ENCODE results near the gene PATL2. TPM values are rescaled to one million over a fixed set of nuclear protein-coding genes. Genes with fewer than 3 reads are reported as not detected.

PATL2 gene
- total RNA-seq, 1 donor, result 1.8 TPM

DNA sequence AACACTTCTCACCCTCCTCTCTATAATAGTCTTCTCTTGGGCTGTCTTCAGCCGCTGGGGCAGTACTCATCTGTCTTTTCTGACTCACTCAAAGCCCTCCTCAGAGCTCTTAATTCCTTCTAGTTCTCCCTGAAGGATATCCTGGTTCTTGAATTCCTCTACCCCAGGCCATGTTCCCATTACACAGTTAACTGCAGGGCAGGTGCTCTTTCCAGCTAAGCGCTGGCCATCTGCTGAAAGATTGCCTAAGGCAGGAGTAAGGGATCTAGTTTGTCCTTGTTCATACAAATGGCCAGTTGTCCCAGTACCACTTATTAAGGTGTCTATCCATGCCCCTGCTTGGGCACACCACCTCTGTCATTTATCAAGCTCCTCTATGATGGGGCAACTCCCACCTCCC, 37.5 kb downstream of the PATL2 start:
- H3K9me3 ChIP-seq (ENCODE audit: low read depth, low read length), result no peaks in the 10 kb centered on the region
- TF ChIP-seq, protein P1, sequence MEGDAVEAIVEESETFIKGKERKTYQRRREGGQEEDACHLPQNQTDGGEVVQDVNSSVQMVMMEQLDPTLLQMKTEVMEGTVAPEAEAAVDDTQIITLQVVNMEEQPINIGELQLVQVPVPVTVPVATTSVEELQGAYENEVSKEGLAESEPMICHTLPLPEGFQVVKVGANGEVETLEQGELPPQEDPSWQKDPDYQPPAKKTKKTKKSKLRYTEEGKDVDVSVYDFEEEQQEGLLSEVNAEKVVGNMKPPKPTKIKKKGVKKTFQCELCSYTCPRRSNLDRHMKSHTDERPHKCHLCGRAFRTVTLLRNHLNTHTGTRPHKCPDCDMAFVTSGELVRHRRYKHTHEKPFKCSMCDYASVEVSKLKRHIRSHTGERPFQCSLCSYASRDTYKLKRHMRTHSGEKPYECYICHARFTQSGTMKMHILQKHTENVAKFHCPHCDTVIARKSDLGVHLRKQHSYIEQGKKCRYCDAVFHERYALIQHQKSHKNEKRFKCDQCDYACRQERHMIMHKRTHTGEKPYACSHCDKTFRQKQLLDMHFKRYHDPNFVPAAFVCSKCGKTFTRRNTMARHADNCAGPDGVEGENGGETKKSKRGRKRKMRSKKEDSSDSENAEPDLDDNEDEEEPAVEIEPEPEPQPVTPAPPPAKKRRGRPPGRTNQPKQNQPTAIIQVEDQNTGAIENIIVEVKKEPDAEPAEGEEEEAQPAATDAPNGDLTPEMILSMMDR (IDR thresholded peaks at IDR 0.05; ENCODE audit: extremely low read depth, low read depth, low read length), result no peak
- no peak for DNase-seq (ENCODE audit: insufficient read length, low spot score, missing footprints)

DNA sequence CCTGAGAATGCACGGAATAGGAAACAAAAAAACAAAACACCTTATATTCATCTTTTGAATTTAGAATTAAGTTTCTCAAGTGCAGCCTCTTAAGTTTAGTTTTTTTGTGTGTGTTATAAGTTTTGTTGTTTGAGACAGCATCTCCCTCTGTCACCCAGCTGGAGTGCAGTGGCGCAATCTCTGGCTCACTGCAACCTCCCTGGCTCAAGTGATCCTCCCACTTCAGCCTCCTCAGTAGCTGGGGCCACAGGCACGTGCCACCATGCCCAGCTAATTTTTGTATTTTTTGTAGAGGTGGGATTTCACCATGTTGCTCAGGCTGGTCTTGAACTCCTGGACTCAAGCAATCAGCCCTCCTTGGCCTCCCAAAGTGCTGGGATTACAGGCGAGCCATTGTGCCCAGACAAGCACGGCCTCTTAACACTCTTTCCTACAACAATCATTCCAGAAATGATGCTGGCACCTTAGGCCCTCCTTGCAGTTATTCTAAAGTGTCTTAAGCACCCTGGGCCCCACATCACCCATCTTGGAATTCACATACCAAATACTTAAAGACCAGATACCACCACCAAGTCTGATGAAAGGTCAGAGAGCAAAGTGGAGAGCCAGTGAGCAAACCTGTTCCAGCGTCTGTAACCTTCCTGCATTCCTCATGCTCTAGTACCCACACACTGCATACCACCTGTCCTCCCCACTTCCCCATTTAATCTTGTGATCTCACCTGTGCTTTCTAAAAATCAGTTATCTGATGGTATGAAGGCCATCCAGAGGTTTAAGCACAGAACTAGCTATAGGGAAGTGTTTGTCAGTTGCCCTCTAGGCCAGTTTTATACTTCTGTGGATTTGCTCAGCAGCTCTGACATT, 40.8 kb downstream of the PATL2 start:
- no peak overlapping the region for H3K4me2 ChIP-seq (ENCODE audit: insufficient read depth, low read length)
- H4K20me1 ChIP-seq (ENCODE audit: insufficient read depth, low read length), result no peaks in the 10 kb centered on the region
- H3K36me3 ChIP-seq (ENCODE audit: insufficient read depth, low read length), result no peaks in the 10 kb centered on the region
- TF ChIP-seq, protein P1 (IDR thresholded peaks at IDR 0.05; ENCODE audit: extremely low read depth, low read depth, low read length), result no peak
- H2AFZ ChIP-seq (ENCODE audit: low read length), result no peak overlapping the region
- DNase-seq (ENCODE audit: insufficient read length, low spot score, missing footprints), result no peak
- H3K4me3 ChIP-seq (ENCODE audit: insufficient read depth, low read length), result no peak overlapping the region
- peaks cover 9% of the 10 kb centered on the region for H3K27me3 ChIP-seq (ENCODE audit: insufficient read depth, low read length)
- no peaks in the 10 kb centered on the region for H3K9me3 ChIP-seq (ENCODE audit: low read depth, low read length)
- H3K4me1 ChIP-seq (ENCODE audit: insufficient read depth, low read length), result no peaks in the 10 kb centered on the region
- H3K27ac ChIP-seq (ENCODE audit: low read depth, low read length), result no peak overlapping the region
- H3K79me2 ChIP-seq (ENCODE audit: insufficient read depth, low read length), result no peaks in the 10 kb centered on the region

More for the DNA sequence above, 37.5 kb downstream of the PATL2 start:
- Histone ChIP-seq H3K4me3 (ENCODE audit: insufficient read depth, low read length) (no peak overlapping the region), H3K27ac (ENCODE audit: low read depth, low read length) (no peak overlapping the region), H3K79me2 (ENCODE audit: insufficient read depth, low read length) (no peaks in the 10 kb centered on the region), H4K20me1 (ENCODE audit: insufficient read depth, low read length) (no peaks in the 10 kb centered on the region), H3K4me2 (ENCODE audit: insufficient read depth, low read length) (no peak overlapping the region), H3K36me3 (ENCODE audit: insufficient read depth, low read length) (no peaks in the 10 kb centered on the region), H3K27me3 (ENCODE audit: insufficient read depth, low read length) (peaks cover 22% of the 10 kb centered on the region), H3K4me1 (ENCODE audit: insufficient read depth, low read length) (no peaks in the 10 kb centered on the region), H2AFZ (ENCODE audit: low read length) (no peak overlapping the region)

DNA sequence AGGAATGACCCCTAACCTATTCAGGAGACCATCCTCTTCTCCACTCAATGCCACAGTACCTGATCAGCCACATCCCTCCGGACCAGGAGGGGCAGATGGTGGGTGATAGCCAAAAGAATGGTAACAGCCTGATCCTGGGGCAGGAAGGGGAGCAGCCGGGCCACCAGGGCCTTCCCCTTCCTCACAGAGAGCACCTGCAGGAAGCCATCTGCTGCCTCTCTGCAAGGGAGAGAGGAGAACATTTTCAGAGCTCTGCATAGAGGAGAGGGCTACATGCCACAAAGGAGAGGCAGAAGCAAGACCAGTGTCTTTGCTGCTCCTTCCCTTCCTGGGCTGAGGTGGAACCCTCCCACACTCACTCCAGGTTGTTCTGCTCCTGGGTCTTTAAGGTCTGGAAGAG, 42.2 kb downstream of the PATL2 start:
- Histone ChIP-seq H3K9me3 (ENCODE audit: low read depth, low read length) (no peaks in the 10 kb centered on the region), H3K4me2 (ENCODE audit: insufficient read depth, low read length) (no peak overlapping the region), H3K36me3 (ENCODE audit: insufficient read depth, low read length) (no peaks in the 10 kb centered on the region), H3K4me3 (ENCODE audit: insufficient read depth, low read length) (no peak overlapping the region), H3K4me1 (ENCODE audit: insufficient read depth, low read length) (peaks cover 2% of the 10 kb centered on the region), H2AFZ (ENCODE audit: low read length) (no peak overlapping the region), H3K27me3 (ENCODE audit: insufficient read depth, low read length) (peaks cover 9% of the 10 kb centered on the region), H4K20me1 (ENCODE audit: insufficient read depth, low read length) (no peaks in the 10 kb centered on the region), H3K27ac (ENCODE audit: low read depth, low read length) (no peak overlapping the region), H3K79me2 (ENCODE audit: insufficient read depth, low read length) (peaks cover under 1% of the 10 kb centered on the region)
- no peak for DNase-seq (ENCODE audit: insufficient read length, low spot score, missing footprints)
- TF ChIP-seq, protein P1 (IDR thresholded peaks at IDR 0.05; ENCODE audit: extremely low read depth, low read depth, low read length), result no peak

DNA sequence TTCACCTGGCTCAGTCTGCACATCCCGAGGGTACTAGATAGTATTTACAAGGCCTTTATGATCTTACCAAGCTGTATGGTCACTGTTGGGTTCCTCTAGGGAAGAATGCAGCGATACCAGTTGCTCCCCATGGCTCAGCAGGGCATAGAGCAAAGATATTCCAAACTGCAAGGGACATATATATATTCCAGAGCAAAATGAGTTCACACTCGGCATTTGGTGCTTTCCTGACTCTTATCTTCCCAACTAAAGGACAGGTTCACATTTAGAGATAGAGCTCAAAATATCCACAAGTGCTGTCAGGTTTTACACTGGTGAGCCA, 44.1 kb downstream of the PATL2 start:
- TF ChIP-seq, protein P1 (IDR thresholded peaks at IDR 0.05; ENCODE audit: extremely low read depth, low read depth, low read length), result no peak
- peak overlapping the region; percentile 31 for H3K4me2 ChIP-seq (ENCODE audit: insufficient read depth, low read length)
- H2AFZ ChIP-seq (ENCODE audit: low read length), result no peak overlapping the region
- H3K9me3 ChIP-seq (ENCODE audit: low read depth, low read length), result no peaks in the 10 kb centered on the region
- peaks cover 4% of the 10 kb centered on the region for H3K27me3 ChIP-seq (ENCODE audit: insufficient read depth, low read length)
- no peak overlapping the region for H3K27ac ChIP-seq (ENCODE audit: low read depth, low read length)
- H3K79me2 ChIP-seq (ENCODE audit: insufficient read depth, low read length), result peaks cover 18% of the 10 kb centered on the region
- H3K4me3 ChIP-seq (ENCODE audit: insufficient read depth, low read length), result no peak overlapping the region
- no peaks in the 10 kb centered on the region for H4K20me1 ChIP-seq (ENCODE audit: insufficient read depth, low read length)
- no peak for DNase-seq (ENCODE audit: insufficient read length, low spot score, missing footprints)
- peaks cover 12% of the 10 kb centered on the region for H3K4me1 ChIP-seq (ENCODE audit: insufficient read depth, low read length)
- no peaks in the 10 kb centered on the region for H3K36me3 ChIP-seq (ENCODE audit: insufficient read depth, low read length)

Data from osteoblast (primary cell).